Activated T-cell treated with anti-CD3 and anti-CD28 coated beads, Interleukin-2, amount 50 U/mL, for 72 hours (primary cell): ENCODE data around the gene DISP2. TPM values are rescaled to one million over a fixed set of nuclear protein-coding genes. Genes with fewer than 3 reads are reported as not detected.
A peak's percentile ranks its signal among the peaks of the same experiment; 100 is the strongest.

Experiments
- ATAC-seq, 2 donors: fragments of 150-1000 bp; cut with Tn5 transposase; replicated peaks in 1 of 2; 2 replicates each; pipeline ENCODE4 v1.10.0; 2021; ENCODE audit warnings: moderate library complexity in 2 of 2, mild to moderate bottlenecking in 1 of 2
- DNase-seq, 2 donors: peaks; one replicate each; pipeline ENCODE4 v3.0.0; 2021 to 2022; ENCODE audit warnings: mixed read lengths in 1 of 2
- H3K27ac Mint-ChIP-seq: one replicate; pipeline ENCODE4 v1.8.0; 2022; ENCODE audit warnings: mild to moderate bottlenecking, moderate library complexity, mixed read lengths
- H3K27me3 Mint-ChIP-seq: one replicate; pipeline ENCODE4 v1.8.0; 2022; ENCODE audit warnings: low read depth, mixed read lengths
- H3K36me3 Mint-ChIP-seq, 2 donors: one replicate each; pipeline ENCODE4 v1.8.0; 2022; ENCODE audit warnings: mixed read lengths in 2 of 2, mild to moderate bottlenecking in 1 of 2; ENCODE audit not compliant: insufficient read depth in 2 of 2
- H3K4me1 Mint-ChIP-seq: one replicate; pipeline ENCODE4 v1.8.0; 2022; ENCODE audit warnings: low read depth, mixed read lengths
- H3K4me3 Mint-ChIP-seq, 2 donors: one replicate each; pipeline ENCODE4 v1.8.0; 2022; ENCODE audit warnings: mild to moderate bottlenecking in 2 of 2, mixed read lengths in 2 of 2, moderate library complexity in 2 of 2
- H3K9me3 Mint-ChIP-seq, 2 donors: one replicate each; pipeline ENCODE4 v1.8.0; 2022; ENCODE audit warnings: mixed read lengths in 2 of 2
- total RNA-seq, 2 donors: library from RNA; stranded (reverse); gene quantifications; one replicate each; pipeline ENCODE4 v1.2.3, GENCODE V29; 2022

The DISP2 gene
- total RNA-seq, 2 donors from 2014 or later, result 0.19 to 0.34 TPM

DNA sequence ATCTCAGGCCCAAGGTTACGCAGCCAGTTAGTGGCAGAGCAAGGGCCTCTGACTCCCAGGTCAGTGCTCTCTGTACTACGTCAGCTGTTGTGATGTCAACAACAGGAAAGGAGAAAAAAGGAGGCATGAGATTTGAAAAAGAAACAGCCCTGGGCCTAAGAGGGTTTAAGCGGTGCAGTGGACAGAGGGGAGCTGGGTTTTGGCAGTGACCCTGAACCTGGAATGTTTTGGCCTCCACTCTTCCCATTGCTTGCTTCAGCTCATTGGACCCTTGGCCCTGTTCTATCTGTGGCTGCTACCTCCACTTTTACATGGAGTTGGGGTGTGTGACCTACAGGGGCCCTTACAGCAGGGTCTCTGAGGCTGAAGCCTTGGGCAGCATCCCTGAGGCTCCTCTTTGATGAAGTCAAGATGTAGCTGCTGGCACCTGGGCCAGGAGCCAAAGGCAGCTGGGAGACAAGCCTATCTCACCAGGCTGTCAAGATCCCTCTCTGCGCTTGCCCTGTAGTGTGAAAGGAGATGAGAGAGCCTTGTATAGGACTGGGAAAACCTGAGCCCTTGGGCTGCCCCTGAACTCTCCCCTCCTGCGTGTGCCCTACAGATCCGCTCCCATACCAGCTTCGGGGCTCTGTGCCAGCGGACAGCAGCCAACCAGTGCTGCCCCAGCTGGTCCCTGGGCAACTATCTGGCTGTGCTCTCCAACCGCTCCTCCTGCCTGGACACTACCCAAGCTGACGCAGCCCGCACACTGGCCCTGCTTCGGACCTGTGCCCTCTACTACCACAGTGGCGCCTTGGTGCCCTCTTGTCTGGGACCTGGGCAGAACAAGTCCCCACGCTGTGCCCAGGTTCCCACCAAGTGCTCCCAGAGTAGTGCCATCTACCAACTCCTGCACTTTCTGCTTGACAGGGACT, 8.7 kb downstream of the DISP2 start:
- H3K4me1 Mint-ChIP-seq, result peaks cover 19% of the 10 kb centered on the region
- no peak overlapping the region for H3K27ac Mint-ChIP-seq
- H3K36me3 Mint-ChIP-seq, result no peaks in the 10 kb centered on the region
- DNase-seq (no peak), ATAC-seq (no peak)
- peak overlapping the region; percentile 73 to 75 for H3K4me3 Mint-ChIP-seq
- H3K9me3 Mint-ChIP-seq, result no peaks in the 10 kb centered on the region
- H3K27me3 Mint-ChIP-seq, result no peaks in the 10 kb centered on the region

DNA sequence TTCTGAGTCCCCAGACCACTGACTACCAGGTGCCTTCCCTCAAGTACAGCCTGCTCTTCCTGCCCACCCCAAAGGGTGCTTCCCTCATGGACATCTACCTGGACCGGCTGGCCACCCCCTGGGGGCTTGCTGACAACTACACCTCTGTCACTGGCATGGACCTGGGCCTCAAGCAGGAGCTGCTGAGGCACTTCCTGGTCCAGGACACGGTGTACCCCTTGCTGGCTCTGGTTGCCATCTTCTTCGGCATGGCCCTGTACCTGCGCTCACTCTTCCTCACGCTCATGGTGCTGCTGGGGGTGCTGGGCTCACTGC, 9.3 kb downstream of the DISP2 start:
- no peaks in the 10 kb centered on the region for H3K36me3 Mint-ChIP-seq
- H3K4me1 Mint-ChIP-seq, result peaks cover 19% of the 10 kb centered on the region
- H3K9me3 Mint-ChIP-seq, result no peaks in the 10 kb centered on the region
- H3K27me3 Mint-ChIP-seq, result no peaks in the 10 kb centered on the region
- H3K27ac Mint-ChIP-seq, result no peak overlapping the region
- H3K4me3 Mint-ChIP-seq, result peak overlapping the region; percentile 73 to 75
- ATAC-seq, result no peak
- no peak for DNase-seq

DNA sequence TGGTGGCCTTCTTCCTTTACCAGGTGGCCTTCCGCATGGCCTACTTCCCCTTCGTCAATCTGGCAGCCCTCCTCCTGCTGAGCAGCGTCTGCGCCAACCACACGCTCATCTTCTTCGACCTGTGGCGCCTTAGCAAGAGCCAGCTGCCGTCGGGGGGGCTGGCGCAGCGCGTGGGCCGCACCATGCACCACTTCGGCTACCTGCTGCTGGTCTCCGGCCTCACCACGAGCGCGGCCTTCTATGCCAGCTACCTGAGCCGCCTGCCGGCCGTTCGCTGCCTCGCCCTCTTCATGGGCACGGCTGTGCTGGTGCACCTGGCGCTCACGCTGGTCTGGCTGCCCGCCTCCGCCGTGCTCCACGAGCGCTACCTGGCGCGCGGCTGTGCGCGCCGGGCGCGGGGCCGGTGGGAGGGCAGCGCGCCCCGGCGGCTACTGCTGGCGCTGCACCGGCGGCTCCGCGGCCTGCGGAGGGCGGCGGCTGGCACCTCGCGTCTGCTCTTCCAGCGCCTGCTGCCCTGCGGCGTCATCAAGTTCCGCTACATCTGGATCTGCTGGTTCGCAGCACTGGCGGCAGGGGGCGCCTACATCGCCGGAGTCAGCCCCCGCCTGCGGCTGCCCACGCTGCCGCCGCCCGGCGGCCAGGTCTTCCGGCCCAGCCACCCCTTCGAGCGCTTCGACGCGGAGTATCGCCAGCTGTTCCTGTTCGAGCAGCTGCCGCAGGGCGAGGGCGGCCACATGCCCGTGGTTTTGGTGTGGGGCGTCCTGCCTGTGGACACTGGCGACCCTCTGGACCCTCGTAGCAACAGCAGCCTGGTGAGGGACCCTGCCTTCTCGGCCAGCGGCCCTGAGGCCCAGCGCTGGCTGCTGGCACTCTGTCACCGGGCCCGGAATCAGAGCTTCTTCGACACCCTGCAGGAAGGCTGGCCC, 9.9 kb downstream of the DISP2 start:
- Mint-ChIP-seq H3K36me3 (no peaks in the 10 kb centered on the region), H3K27me3 (no peaks in the 10 kb centered on the region), H3K4me1 (peaks cover 19% of the 10 kb centered on the region), H3K9me3 (no peaks in the 10 kb centered on the region), H3K4me3 (peak overlapping the region; percentile 73 to 75), H3K27ac (no peak overlapping the region)
- peak; percentile 90 to 91 for DNase-seq
- ATAC-seq, result peak; percentile 96

DNA sequence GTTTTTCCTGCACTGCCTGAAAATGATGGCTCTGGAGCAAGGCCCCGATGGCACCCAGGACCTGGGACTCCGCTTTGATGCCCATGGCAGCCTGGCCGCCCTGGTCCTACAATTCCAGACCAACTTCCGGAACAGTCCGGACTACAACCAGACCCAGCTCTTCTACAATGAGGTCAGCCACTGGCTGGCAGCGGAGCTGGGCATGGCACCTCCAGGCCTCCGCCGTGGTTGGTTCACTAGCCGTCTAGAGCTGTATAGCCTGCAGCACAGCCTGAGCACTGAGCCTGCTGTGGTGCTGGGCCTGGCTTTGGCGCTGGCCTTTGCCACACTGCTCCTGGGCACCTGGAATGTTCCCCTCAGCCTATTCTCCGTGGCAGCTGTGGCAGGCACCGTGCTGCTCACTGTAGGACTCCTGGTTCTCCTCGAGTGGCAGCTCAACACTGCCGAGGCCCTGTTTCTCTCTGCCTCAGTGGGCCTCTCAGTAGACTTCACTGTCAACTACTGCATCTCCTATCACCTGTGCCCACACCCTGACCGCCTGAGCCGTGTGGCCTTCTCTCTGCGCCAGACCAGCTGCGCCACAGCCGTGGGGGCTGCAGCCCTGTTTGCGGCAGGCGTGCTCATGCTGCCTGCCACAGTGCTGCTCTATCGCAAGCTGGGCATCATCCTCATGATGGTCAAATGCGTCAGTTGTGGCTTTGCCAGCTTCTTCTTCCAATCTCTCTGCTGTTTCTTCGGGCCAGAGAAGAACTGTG, 10.9 kb downstream of the DISP2 start:
- DNase-seq, result no peak
- H3K27ac Mint-ChIP-seq, result no peak overlapping the region
- peaks cover 19% of the 10 kb centered on the region for H3K4me1 Mint-ChIP-seq
- H3K4me3 Mint-ChIP-seq, result peak overlapping the region in 1 of 2 donors; percentile 47
- ATAC-seq, result no peak
- H3K27me3 Mint-ChIP-seq, result no peaks in the 10 kb centered on the region
- H3K9me3 Mint-ChIP-seq, result no peaks in the 10 kb centered on the region
- no peaks in the 10 kb centered on the region for H3K36me3 Mint-ChIP-seq

DNA sequence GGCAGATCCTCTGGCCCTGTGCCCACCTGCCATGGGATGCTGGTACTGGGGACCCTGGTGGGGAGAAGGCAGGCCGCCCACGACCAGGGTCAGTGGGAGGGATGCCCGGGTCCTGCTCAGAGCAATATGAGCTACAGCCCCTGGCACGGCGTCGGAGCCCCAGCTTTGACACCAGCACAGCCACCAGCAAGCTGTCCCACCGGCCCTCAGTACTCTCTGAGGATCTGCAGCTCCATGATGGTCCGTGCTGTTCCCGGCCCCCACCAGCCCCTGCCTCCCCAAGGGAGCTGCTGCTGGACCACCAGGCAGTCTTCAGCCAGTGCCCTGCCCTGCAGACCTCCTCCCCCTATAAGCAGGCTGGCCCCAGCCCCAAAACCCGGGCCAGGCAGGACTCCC, 11.5 kb downstream of the DISP2 start:
- DNase-seq (no peak), ATAC-seq (no peak)
- H3K9me3 Mint-ChIP-seq, result no peaks in the 10 kb centered on the region
- no peaks in the 10 kb centered on the region for H3K36me3 Mint-ChIP-seq
- peak overlapping the region in 1 of 2 donors; percentile 44 for H3K4me3 Mint-ChIP-seq
- H3K27ac Mint-ChIP-seq, result no peak overlapping the region
- H3K27me3 Mint-ChIP-seq, result no peaks in the 10 kb centered on the region
- peaks cover 19% of the 10 kb centered on the region for H3K4me1 Mint-ChIP-seq

DNA sequence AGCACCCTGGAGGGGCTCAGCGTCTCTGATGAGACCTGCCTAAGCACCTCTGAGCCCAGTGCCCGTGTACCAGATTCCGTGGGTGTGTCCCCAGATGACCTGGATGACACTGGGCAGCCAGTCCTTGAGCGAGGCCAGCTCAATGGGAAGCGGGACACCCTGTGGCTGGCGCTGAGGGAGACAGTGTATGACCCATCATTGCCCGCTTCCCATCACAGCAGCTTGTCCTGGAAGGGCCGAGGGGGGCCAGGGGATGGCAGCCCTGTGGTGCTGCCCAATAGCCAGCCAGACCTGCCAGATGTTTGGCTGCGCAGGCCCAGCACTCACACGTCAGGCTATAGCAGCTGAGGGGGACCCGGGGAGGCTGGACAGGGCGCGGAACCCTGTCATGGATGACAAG, 12.0 kb downstream of the DISP2 start:
- no peaks in the 10 kb centered on the region for H3K27me3 Mint-ChIP-seq
- peaks cover 19% of the 10 kb centered on the region for H3K4me1 Mint-ChIP-seq
- no peak overlapping the region for H3K4me3 Mint-ChIP-seq
- H3K9me3 Mint-ChIP-seq, result no peaks in the 10 kb centered on the region
- no peak overlapping the region for H3K27ac Mint-ChIP-seq
- DNase-seq (no peak), ATAC-seq (no peak)
- no peaks in the 10 kb centered on the region for H3K36me3 Mint-ChIP-seq

DNA sequence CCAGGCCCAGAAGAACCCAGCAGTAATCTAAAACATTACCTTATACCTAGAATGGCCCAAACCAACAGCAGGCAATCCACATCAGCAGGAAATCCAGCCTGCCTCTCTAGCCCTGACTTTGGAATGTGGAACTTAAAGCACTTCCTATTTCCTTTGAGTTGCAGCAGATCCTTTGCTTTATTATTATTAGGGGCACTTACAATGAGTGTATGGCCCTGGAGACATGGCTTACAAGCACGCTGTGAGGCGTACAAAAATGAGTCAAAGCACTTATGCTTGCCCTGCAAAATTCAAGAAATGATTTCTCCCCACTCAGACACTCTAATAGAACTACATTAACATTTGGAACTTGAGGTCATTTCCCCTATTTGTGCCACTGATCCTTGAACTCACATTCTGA, 15.0 kb downstream of the DISP2 start:
- H3K36me3 Mint-ChIP-seq, result no peaks in the 10 kb centered on the region
- H3K9me3 Mint-ChIP-seq, result no peaks in the 10 kb centered on the region
- DNase-seq (no peak), ATAC-seq (no peak)
- H3K4me1 Mint-ChIP-seq, result no peaks in the 10 kb centered on the region
- H3K27ac Mint-ChIP-seq, result no peak overlapping the region
- H3K4me3 Mint-ChIP-seq, result no peak overlapping the region
- H3K27me3 Mint-ChIP-seq, result no peaks in the 10 kb centered on the region

DNA sequence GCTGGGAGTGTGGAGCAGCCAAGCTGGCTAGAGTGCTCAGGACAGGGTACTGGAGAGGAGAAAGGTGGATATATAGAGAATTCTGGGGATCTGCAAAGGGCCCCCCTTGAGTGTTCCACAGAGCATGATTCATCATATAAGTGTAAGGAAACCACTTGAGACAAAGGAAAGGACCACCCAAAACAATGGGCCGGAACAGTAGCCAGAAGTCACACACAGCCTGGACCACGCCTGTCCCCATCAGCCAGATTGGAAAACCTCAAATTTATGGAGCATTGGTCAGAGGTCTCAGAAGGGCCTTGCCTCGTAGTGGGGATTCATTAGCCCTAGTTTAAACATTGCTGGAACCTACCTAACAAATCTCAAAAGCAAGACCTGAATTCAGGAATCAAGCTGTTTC, 19.6 kb downstream of the DISP2 start:
- no peaks in the 10 kb centered on the region for H3K27me3 Mint-ChIP-seq
- no peak overlapping the region for H3K27ac Mint-ChIP-seq
- no peaks in the 10 kb centered on the region for H3K36me3 Mint-ChIP-seq
- H3K4me3 Mint-ChIP-seq, result no peak overlapping the region
- H3K4me1 Mint-ChIP-seq, result peaks cover 3% of the 10 kb centered on the region
- ATAC-seq, result no peak
- DNase-seq, result no peak
- no peaks in the 10 kb centered on the region for H3K9me3 Mint-ChIP-seq

DNA sequence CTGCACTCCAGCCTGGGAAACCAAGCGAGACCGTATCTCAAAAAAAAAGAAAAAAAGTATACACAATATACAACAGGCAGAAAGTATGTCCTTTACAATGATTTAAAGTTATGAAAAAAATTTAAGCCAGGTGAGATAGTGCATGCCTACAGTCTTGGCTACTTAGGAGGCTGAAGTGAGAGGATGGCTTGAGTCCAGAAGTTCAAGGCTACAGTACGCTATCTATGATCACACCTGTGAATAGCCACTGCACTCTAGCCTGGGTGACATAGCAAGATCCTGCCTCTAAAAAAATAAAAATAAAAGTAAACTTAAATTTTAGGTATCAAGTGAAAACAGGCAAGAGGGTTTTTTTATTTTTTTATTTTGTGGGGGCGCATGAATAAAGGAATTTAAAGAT, 21.4 kb downstream of the DISP2 start:
- no peak overlapping the region for H3K27ac Mint-ChIP-seq
- ATAC-seq (no peak), DNase-seq (no peak)
- H3K36me3 Mint-ChIP-seq, result peaks cover 0 to 6% of the 10 kb centered on the region in 2 donors
- no peaks in the 10 kb centered on the region for H3K9me3 Mint-ChIP-seq
- no peak overlapping the region for H3K4me3 Mint-ChIP-seq
- peaks cover 15% of the 10 kb centered on the region for H3K4me1 Mint-ChIP-seq
- H3K27me3 Mint-ChIP-seq, result no peaks in the 10 kb centered on the region

DNA sequence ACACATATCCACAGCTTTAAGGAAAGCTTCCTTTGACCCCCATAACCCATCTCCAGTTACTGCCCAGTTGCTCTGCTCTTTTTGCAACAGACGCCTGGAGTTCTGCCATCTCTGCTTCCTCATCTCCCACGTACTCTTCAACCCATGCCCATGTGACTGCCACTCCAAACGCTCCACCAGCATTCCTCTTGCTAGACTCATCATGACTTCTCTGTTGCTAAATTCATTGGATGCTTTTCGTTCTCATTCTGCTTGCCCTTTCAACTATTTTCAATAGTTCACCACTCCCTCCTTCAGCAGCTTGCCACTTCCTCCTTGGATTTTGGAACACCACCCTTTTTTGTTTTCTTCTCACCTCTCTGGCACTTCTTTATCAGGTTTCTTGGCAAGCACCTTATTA, 21.8 kb downstream of the DISP2 start:
- Mint-ChIP-seq H3K4me1 (peaks cover 20% of the 10 kb centered on the region), H3K27me3 (no peaks in the 10 kb centered on the region), H3K4me3 (no peak overlapping the region), H3K36me3 (peaks cover 0 to 10% of the 10 kb centered on the region in 2 donors), H3K27ac (no peak overlapping the region), H3K9me3 (no peaks in the 10 kb centered on the region)
- DNase-seq (no peak), ATAC-seq (no peak)

DNA sequence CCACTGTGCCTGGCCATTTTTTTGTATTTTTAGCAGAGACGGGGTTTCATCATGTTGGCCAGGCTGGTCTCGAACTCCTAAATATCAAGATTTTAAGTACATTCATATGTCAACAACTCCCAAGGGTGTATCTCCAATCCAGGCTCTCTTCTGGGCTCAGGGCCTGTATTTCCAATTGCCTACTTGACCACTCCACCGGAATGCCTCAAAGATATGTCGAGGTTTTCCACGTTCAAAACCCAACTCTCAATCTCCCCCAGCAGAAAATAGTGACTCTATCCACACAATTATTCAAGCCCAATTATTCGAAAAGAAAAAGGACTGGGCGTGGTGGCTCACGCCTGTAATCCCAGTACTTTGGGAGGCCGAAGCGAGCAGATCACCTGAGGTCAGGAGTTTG, 22.6 kb downstream of the DISP2 start:
- DNase-seq, result no peak
- Mint-ChIP-seq H3K36me3 (peaks cover 2 to 16% of the 10 kb centered on the region in 2 donors), H3K27ac (no peak overlapping the region), H3K27me3 (no peaks in the 10 kb centered on the region), H3K4me1 (peaks cover 22% of the 10 kb centered on the region), H3K4me3 (no peak overlapping the region), H3K9me3 (no peaks in the 10 kb centered on the region)
- ATAC-seq, result no peak

DNA sequence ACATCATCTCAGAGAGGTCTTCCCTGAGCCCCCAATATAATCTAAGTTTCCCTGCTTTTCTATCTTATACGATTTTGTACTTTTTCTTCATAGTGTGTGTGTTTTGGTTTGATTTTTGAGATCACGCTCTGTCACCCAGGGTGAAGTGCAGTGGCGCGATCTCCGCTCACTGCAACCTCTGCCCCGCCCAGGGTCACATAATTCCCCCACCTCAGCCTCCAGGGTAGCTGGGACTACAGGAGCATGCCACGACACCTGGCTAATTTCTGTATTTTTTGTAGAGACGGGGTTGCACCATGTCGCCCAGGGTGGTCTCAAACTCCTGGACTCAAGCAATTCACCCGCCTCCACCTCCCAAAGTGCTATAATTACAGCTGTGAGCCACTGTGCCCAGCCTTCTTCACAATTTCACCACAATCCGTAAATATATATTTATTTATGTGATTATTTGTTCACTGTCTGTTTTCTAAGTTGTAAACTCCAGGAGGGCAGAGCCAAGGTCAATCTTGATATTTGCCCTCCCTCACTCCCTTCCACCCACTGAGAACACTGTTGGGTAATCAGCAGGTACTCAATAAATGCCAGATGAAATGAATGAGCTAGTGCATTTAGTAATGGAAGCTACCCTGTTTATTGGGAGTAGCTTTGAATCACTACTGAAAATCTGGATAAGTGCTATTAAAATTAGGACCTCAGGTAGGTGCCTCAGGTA, 24.0 kb downstream of the DISP2 start:
- Mint-ChIP-seq H3K4me3 (no peak overlapping the region), H3K27ac (no peak overlapping the region), H3K27me3 (no peaks in the 10 kb centered on the region), H3K9me3 (no peaks in the 10 kb centered on the region), H3K4me1 (peaks cover 22% of the 10 kb centered on the region), H3K36me3 (peaks cover 6 to 19% of the 10 kb centered on the region in 2 donors)
- DNase-seq (no peak), ATAC-seq (no peak)
